Immature natural killer cell (primary cell): ENCODE data around the gene WNK4. TPM values are rescaled to one million over a fixed set of nuclear protein-coding genes. Genes with fewer than 3 reads are reported as not detected.
"Not testable (repeated sequence)": the region's sequence is repeated elsewhere in the genome, so short reads cannot be mapped to it uniquely, and the experiment has no call there.

Source experiments
- DNase-seq, 3 donors: peaks; one replicate each; pipeline ENCODE4 v3.0.0; 2022; ENCODE audit warnings: mixed read lengths in 1 of 3
- H3K27ac Mint-ChIP-seq, 6 donors: one replicate each; pipeline ENCODE4 v1.8.0; 2020; ENCODE audit warnings: mixed read lengths in 6 of 6, mild to moderate bottlenecking in 5 of 6, inconsistent platforms in 4 of 6, moderate library complexity in 3 of 6
- H3K27me3 Mint-ChIP-seq, 3 donors: one replicate each; pipeline ENCODE4 v1.8.0; 2020 to 2021; ENCODE audit warnings: low read depth in 3 of 3, mild to moderate bottlenecking in 3 of 3, mixed read lengths in 3 of 3, moderate library complexity in 3 of 3, inconsistent platforms in 1 of 3
- H3K36me3 Mint-ChIP-seq, 3 donors: one replicate each; pipeline ENCODE4 v1.8.0; 2020; ENCODE audit warnings: mixed read lengths in 3 of 3, inconsistent platforms in 2 of 3, mild to moderate bottlenecking in 2 of 3
- H3K4me1 Mint-ChIP-seq, 2 donors: one replicate each; pipeline ENCODE4 v1.8.0; 2020; ENCODE audit warnings: inconsistent platforms in 2 of 2, mild to moderate bottlenecking in 2 of 2, mixed read lengths in 2 of 2, moderate library complexity in 1 of 2
- H3K4me3 Mint-ChIP-seq, 5 donors: one replicate each; pipeline ENCODE4 v1.8.0; 2020; ENCODE audit warnings: mild to moderate bottlenecking in 5 of 5, mixed read lengths in 5 of 5, inconsistent platforms in 3 of 5, moderate library complexity in 3 of 5
- H3K9me3 Mint-ChIP-seq, 6 donors: one replicate each; pipeline ENCODE4 v1.8.0; 2020; ENCODE audit warnings: mild to moderate bottlenecking in 6 of 6, mixed read lengths in 6 of 6, inconsistent platforms in 4 of 6, moderate library complexity in 3 of 6
- polyA plus RNA-seq, 3 donors: library from polyadenylated mRNA; unstranded; fragments of 300-500 nt; fragmentation: Illumina TruSeq; gene quantifications; one replicate each; pipeline ENCODE4 v1.2.3, GENCODE V29; 2021

The WNK4 gene
- not detected for polyA plus RNA-seq

- H3K4me3 Mint-ChIP-seq, result peak within 1 kb of the TSS in 2 of 5 donors; percentile 6 to 40
Observed at GRCh38 chr17:42779936-42780850, at the start of gene WNK4. WNK4 (plus strand) TSS chr17:42780610; CDS start chr17:42780699, 89 bp downstream.

DNA sequence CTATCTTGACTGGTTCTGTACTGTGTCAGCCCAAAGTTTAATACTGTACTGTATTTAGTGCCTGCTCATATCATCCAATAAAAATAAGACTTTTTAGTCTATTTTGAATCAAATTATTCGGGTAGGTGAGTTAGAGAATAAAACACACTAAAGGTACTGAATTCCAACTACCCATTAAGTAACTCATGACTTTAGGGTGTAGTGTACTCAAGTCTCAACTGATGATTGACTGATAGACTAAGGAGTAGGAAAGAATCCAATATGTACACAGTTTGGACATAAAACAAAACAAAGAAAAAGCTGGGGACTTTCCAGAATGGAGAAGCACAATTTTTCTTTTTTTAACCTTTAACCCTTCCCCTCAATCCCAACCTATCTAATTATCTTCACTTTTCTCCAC, 39.7 kb upstream of the WNK4 start:
- no peak for DNase-seq
- Mint-ChIP-seq H3K27me3 (peaks cover 2 to 3% (median 2%) of the 10 kb centered on the region in 3 donors), H3K4me1 (peaks cover 22 to 31% of the 10 kb centered on the region in 2 donors), H3K4me3 (no peak overlapping the region), H3K27ac (no peak overlapping the region), H3K9me3 (no peaks in the 10 kb centered on the region), H3K36me3 (no peaks in the 10 kb centered on the region)

More at GRCh38 chr17:42779936-42780850, at the start of gene WNK4:
- peaks cover under 1 to 11% of the 10 kb centered on the region in 2 donors for H3K4me1 Mint-ChIP-seq
- peaks cover 9 to 35% (median 16%) of the 10 kb centered on the region in 3 donors for H3K36me3 Mint-ChIP-seq
- DNase-seq, result no peak
- H3K27ac Mint-ChIP-seq, result no peak within 1 kb of the TSS
- H3K27me3 Mint-ChIP-seq, result peaks cover 11 to 20% (median 16%) of the 10 kb centered on the region in 3 donors
- no peaks in the 10 kb centered on the region for H3K9me3 Mint-ChIP-seq

GRCh38 chr17:42742916-42743315, 37.5 kb upstream of the WNK4 start:
- peaks cover 2 to 11% (median 2%) of the 10 kb centered on the region in 3 donors for H3K27me3 Mint-ChIP-seq
- not testable (repeated sequence) for DNase-seq, H3K36me3 Mint-ChIP-seq, H3K27ac Mint-ChIP-seq, H3K9me3 Mint-ChIP-seq
- H3K4me1 Mint-ChIP-seq, result peaks cover 21 to 23% of the 10 kb centered on the region in 2 donors
- peak overlapping the region in 4 of 5 donors; percentile 32 to 61 (median 45) for H3K4me3 Mint-ChIP-seq

GRCh38 chr17:42743595-42744282, 36.7 kb upstream of the WNK4 start:
- peak overlapping the region; percentile 91 to 98 (median 94) for H3K4me3 Mint-ChIP-seq
- H3K4me1 Mint-ChIP-seq, result peaks cover 21 to 23% of the 10 kb centered on the region in 2 donors
- DNase-seq, result no peak
- H3K36me3 Mint-ChIP-seq, result no peaks in the 10 kb centered on the region
- peak overlapping the region; percentile 75 to 97 (median 90) for H3K27ac Mint-ChIP-seq
- peaks cover 2 to 14% (median 4%) of the 10 kb centered on the region in 3 donors for H3K27me3 Mint-ChIP-seq
- no peaks in the 10 kb centered on the region for H3K9me3 Mint-ChIP-seq

GRCh38 chr17:42744283-42744805, 36.1 kb upstream of the WNK4 start:
- H3K9me3 Mint-ChIP-seq, result no peaks in the 10 kb centered on the region
- H3K27me3 Mint-ChIP-seq, result peaks cover 3 to 14% (median 4%) of the 10 kb centered on the region in 3 donors
- no peaks in the 10 kb centered on the region for H3K36me3 Mint-ChIP-seq
- no peak for DNase-seq
- peak overlapping the region; percentile 75 to 97 (median 90) for H3K27ac Mint-ChIP-seq
- H3K4me3 Mint-ChIP-seq, result peak overlapping the region; percentile 91 to 98 (median 94)
- peaks cover 21 to 23% of the 10 kb centered on the region in 2 donors for H3K4me1 Mint-ChIP-seq

GRCh38 chr17:42744806-42745617, 35.4 kb upstream of the WNK4 start, which contains the start of gene EZH1:
EZH1 (minus strand) TSS chr17:42745040; CDS start chr17:42728941, 16,099 bp downstream.
- H3K27ac Mint-ChIP-seq, result peak within 1 kb of the TSS; percentile 75 to 97 (median 90)
- no peaks in the 10 kb centered on the region for H3K9me3 Mint-ChIP-seq
- H3K4me1 Mint-ChIP-seq, result peaks cover 21 to 23% of the 10 kb centered on the region in 2 donors
- peaks cover 3 to 14% (median 4%) of the 10 kb centered on the region in 3 donors for H3K27me3 Mint-ChIP-seq
- H3K4me3 Mint-ChIP-seq, result peak within 1 kb of the TSS; percentile 91 to 98 (median 94)
- no peaks in the 10 kb centered on the region for H3K36me3 Mint-ChIP-seq
- DNase-seq, result peak; percentile 92 to 94 (median 93)

DNA sequence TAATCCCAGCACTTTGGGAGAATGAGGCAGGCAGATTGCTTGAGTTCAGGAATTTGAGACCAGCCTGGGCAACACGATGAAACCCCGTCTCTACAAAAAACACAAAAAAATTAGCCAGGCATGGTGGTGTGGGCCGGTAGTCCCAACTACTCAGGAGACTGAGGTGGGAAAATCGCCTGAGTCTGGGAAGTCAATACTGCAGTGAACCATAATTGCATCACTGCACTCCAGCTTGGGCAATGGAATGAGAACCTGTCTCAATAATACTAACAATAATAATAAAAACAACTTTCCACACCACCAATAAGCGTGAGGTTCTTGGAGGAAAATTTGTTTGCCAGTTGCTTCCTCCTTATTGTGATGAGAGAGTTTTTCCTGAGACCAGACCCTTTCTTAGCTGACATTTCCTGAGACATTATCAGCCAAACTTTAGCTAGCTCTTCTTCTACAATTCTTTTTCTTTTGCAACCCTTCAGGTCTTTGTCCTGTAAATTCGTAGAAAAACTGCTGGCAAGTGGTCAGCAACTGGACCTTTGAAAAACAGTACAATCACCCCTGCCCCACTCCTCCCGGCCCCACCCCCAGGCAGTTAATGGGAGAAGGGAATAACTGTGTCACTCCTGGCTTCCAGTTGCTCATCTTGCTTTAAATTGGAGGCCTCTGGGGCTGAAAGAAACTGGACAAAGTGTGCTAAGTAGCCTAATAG, 32.1 kb upstream of the WNK4 start:
- Mint-ChIP-seq H3K36me3 (no peaks in the 10 kb centered on the region), H3K4me1 (peaks cover 15 to 17% of the 10 kb centered on the region in 2 donors), H3K4me3 (no peak overlapping the region), H3K27me3 (peaks cover 3 to 18% (median 6%) of the 10 kb centered on the region in 3 donors), H3K27ac (no peak overlapping the region), H3K9me3 (no peaks in the 10 kb centered on the region)
- no peak for DNase-seq

DNA sequence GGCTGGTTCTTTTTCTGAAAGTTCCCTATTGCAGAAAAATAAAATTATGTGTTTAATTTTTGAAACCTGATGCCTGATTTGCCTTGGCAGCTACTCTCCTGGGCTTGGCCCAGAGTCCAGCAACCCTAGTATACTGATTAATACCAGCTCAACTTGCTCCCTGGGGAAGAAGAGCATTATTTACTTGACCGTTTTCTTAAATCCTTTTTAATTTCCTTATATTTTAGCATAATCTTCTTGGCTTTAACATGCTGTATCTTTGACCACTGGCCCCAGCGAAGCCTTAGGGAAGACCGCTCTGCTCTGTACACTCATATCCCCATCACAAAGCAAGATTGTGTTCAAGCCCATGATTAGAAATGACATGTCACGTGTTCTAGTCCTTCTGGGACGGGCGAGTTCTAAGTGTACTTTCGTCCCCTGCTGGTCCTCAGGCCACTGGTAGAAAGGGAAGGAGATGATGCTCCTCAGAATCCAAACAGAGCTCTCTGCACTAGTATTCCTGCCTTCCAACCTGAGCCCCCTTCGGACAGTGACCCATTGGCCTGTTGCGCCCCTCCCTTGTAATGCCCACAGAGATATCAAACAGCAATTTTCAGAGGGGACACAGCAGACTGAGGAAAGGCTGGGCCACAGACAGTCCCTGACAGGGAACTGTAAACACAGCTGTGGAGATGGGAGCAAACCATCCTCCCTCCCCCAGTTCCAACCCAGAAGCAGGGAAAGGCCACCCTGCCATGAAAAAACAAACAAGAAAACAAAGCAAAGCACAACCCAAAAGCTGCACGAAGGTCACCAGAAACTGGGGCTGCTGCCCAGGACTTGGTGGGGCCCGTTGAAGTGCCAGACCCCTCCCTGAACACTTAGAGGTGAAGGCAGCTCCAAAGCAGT, 31.3 kb upstream of the WNK4 start:
- H3K4me1 Mint-ChIP-seq, result peaks cover 9 to 11% of the 10 kb centered on the region in 2 donors
- no peak overlapping the region for H3K27ac Mint-ChIP-seq
- no peaks in the 10 kb centered on the region for H3K9me3 Mint-ChIP-seq
- no peaks in the 10 kb centered on the region for H3K36me3 Mint-ChIP-seq
- H3K27me3 Mint-ChIP-seq, result peaks cover 3 to 22% (median 6%) of the 10 kb centered on the region in 3 donors
- no peak for DNase-seq
- no peak overlapping the region for H3K4me3 Mint-ChIP-seq

- no peak for DNase-seq
- H3K27ac Mint-ChIP-seq, result no peak overlapping the region
- peaks cover 1 to 19% (median 8%) of the 10 kb centered on the region in 3 donors for H3K27me3 Mint-ChIP-seq
- no peaks in the 10 kb centered on the region for H3K4me1 Mint-ChIP-seq
- H3K4me3 Mint-ChIP-seq, result no peak overlapping the region
- no peaks in the 10 kb centered on the region for H3K9me3 Mint-ChIP-seq
- H3K36me3 Mint-ChIP-seq, result no peaks in the 10 kb centered on the region
Observed at GRCh38 chr17:42750739-42751344, 29.6 kb upstream of the WNK4 start.

- no peaks in the 10 kb centered on the region for H3K4me1 Mint-ChIP-seq
- no peak overlapping the region for H3K27ac Mint-ChIP-seq
- DNase-seq, result no peak
- peaks cover 4 to 19% (median 9%) of the 10 kb centered on the region in 3 donors for H3K27me3 Mint-ChIP-seq
- H3K36me3 Mint-ChIP-seq, result no peaks in the 10 kb centered on the region
- H3K9me3 Mint-ChIP-seq, result no peaks in the 10 kb centered on the region
- no peak overlapping the region for H3K4me3 Mint-ChIP-seq
Observed at GRCh38 chr17:42751628-42752027, 28.8 kb upstream of the WNK4 start.

DNA sequence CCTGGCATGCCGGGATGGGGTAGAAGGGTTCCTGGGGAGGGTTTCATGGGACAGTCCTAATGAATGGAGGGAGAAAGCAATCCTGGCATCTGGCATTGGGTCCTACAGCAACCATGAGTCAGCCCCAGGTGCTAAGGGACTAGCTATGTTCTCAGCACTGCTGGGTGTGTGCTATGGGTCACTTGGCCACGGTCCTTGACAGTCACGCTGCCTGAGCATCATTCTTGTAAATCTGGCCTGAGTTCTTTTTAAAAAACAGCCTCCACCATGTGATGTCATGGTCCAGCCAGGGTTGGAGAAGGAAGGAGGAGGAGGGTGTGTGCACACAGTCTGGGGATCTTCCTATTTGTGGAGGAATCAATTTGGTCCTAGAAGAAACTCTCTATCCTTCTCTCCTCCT, 25.6 kb upstream of the WNK4 start:
- no peak for DNase-seq
- H3K27ac Mint-ChIP-seq, result no peak overlapping the region
- H3K36me3 Mint-ChIP-seq, result no peaks in the 10 kb centered on the region
- no peaks in the 10 kb centered on the region for H3K4me1 Mint-ChIP-seq
- peaks cover 10 to 24% (median 14%) of the 10 kb centered on the region in 3 donors for H3K27me3 Mint-ChIP-seq
- no peak overlapping the region for H3K4me3 Mint-ChIP-seq
- no peaks in the 10 kb centered on the region for H3K9me3 Mint-ChIP-seq
